HEK293 (cell line): ENCODE measurements around the gene FTO.

Experiments used
- CTCF ChIA-PET: fragments of 350-600 bp; formaldehyde crosslinking; extraction: SDS; loops from one replicate; lab custom pipeline; 2021; ENCODE audit warnings: antibody characterized with exemption; lab: Yijun Ruan, JAX
- POLR2A ChIA-PET: fragments of 300-600 bp; formaldehyde crosslinking; extraction: SDS; loops from one replicate; lab custom pipeline; 2020; ENCODE audit warnings: antibody characterized with exemption, inconsistent platforms; lab: Yijun Ruan, JAX
- H3K27ac ChIP-seq: fragments of 200-500 bp; sonication (Bioruptor generic); 2 replicates; pipeline ENCODE4 v1.5.1; 2014; ENCODE audit warnings: low read depth, low read length, control low read depth, inconsistent platforms; ENCODE audit errors: extremely low read depth
- H3K36me3 ChIP-seq, 2 experiments: fragments of 200-500 bp in 1 of 2; sonication (Bioruptor generic) in 1 of 2; 1 replicate in 1 of 2; 2 replicates in 1 of 2; pipeline ENCODE4 v1.5.1; 2014 to 2017; ENCODE audit warnings: inconsistent platforms in 2 of 2, low read length in 2 of 2; ENCODE audit not compliant: control insufficient read depth in 2 of 2, insufficient read depth in 1 of 2
- H3K4me1 ChIP-seq: fragments of 200-500 bp; sonication (Bioruptor generic); 2 replicates; pipeline ENCODE4 v1.5.1; 2014; ENCODE audit warnings: mild to moderate bottlenecking, low read length, inconsistent platforms; ENCODE audit not compliant: control insufficient read depth, insufficient read depth
- H3K4me3 ChIP-seq: 2 replicates; pipeline ENCODE4 v1.5.1; 2011; ENCODE audit warnings: low read depth, mild to moderate bottlenecking, control low read depth, low read length, moderate library complexity
- H3K9me3 ChIP-seq: fragments of 200-500 bp; sonication (Bioruptor generic); 2 replicates; pipeline ENCODE4 v1.5.1; 2014; ENCODE audit warnings: low read depth, low read length, inconsistent platforms; ENCODE audit not compliant: control insufficient read depth, insufficient read depth
- GLIS1 ChIP-seq: fragments of 450-650 bp; formaldehyde crosslinking; IDR thresholded peaks from 2 replicates; pipeline ENCODE4 v1.5.1; 2016; ENCODE audit warnings: missing biosample characterization, missing genetic modification characterization
- HOXA7 ChIP-seq: sonication (generic); formaldehyde crosslinking; IDR thresholded peaks from 2 replicates; pipeline ENCODE4 v1.8.1; 2022; ENCODE audit warnings: missing genetic modification reagents, borderline replicate concordance
- KLF16 ChIP-seq: fragments of 450-650 bp; formaldehyde crosslinking; IDR thresholded peaks from 2 replicates; pipeline ENCODE4 v1.5.1; 2017; ENCODE audit warnings: missing biosample characterization, missing genetic modification characterization
- MEIS1 ChIP-seq: sonication (generic); formaldehyde crosslinking; IDR thresholded peaks from 2 replicates; pipeline ENCODE4 v1.8.1; 2022; ENCODE audit warnings: missing genetic modification reagents, mild to moderate bottlenecking, borderline replicate concordance
- PRDM2 ChIP-seq: fragments of 450-650 bp; formaldehyde crosslinking; IDR thresholded peaks from 2 replicates; pipeline ENCODE4 v1.5.1; 2016; ENCODE audit warnings: missing biosample characterization, missing genetic modification characterization, borderline replicate concordance
- PRDM4 ChIP-seq: fragments of 450-650 bp; formaldehyde crosslinking; IDR thresholded peaks from 2 replicates; pipeline ENCODE4 v1.5.1; 2017; ENCODE audit warnings: missing biosample characterization, missing genetic modification characterization
- SCRT2 ChIP-seq: fragments of 450-650 bp; formaldehyde crosslinking; IDR thresholded peaks from 2 replicates; pipeline ENCODE4 v1.5.1; 2016; ENCODE audit warnings: missing biosample characterization, missing genetic modification characterization
- TCF7L2 ChIP-seq: IDR thresholded peaks from 2 replicates; pipeline ENCODE4 v1.6.1; 2011; ENCODE audit warnings: low read depth, mild to moderate bottlenecking, inconsistent platforms, low read length, moderate library complexity, borderline replicate concordance
- ZFP37 ChIP-seq: fragments of 450-650 bp; formaldehyde crosslinking; IDR thresholded peaks from 2 replicates; pipeline ENCODE4 v1.5.1; 2016; ENCODE audit warnings: missing biosample characterization, missing genetic modification characterization
- ZNF114 ChIP-seq: fragments of 450-650 bp; formaldehyde crosslinking; IDR thresholded peaks from 2 replicates; pipeline ENCODE4 v1.5.0; 2017; ENCODE audit warnings: missing biosample characterization, missing genetic modification characterization
- ZNF221 ChIP-seq: fragments of 450-650 bp; formaldehyde crosslinking; IDR thresholded peaks from 2 replicates; pipeline ENCODE4 v1.5.1; 2017; ENCODE audit warnings: missing biosample characterization, missing genetic modification characterization, borderline replicate concordance
- ZNF274 ChIP-seq, 2 experiments: fragments of 200-500 bp in 1 of 2; fragments of 450-650 bp in 1 of 2; sonication (Bioruptor generic) in 1 of 2; formaldehyde crosslinking in 1 of 2; IDR thresholded peaks; 2 replicates each; pipeline versions ENCODE4 v1.5.1 to v1.6.1; 2014 to 2016; ENCODE audit warnings: borderline replicate concordance in 1 of 2, inconsistent platforms in 1 of 2, low read length in 1 of 2, missing biosample characterization in 1 of 2, missing genetic modification characterization in 1 of 2
- ZNF366 ChIP-seq: fragments of 450-650 bp; formaldehyde crosslinking; conservative IDR thresholded peaks from 2 replicates; pipeline ENCODE4 v1.5.1; 2016; ENCODE audit warnings: missing biosample characterization, missing genetic modification characterization
- ZNF37A ChIP-seq: fragments of 450-650 bp; IDR thresholded peaks from 2 replicates; pipeline ENCODE4 v1.5.1; 2018; ENCODE audit warnings: missing biosample characterization, missing genetic modification characterization
- ZNF404 ChIP-seq: fragments of 450-650 bp; formaldehyde crosslinking; IDR thresholded peaks from 2 replicates; pipeline ENCODE4 v1.5.1; 2017; ENCODE audit warnings: missing biosample characterization, missing genetic modification characterization
- ZNF600 ChIP-seq: fragments of 450-650 bp; formaldehyde crosslinking; IDR thresholded peaks from 2 replicates; pipeline ENCODE4 v1.5.1; 2016; ENCODE audit warnings: missing biosample characterization, missing genetic modification characterization
- ZNF626 ChIP-seq: fragments of 450-650 bp; sonication (Bioruptor Pico); formaldehyde crosslinking; IDR thresholded peaks from 2 replicates; pipeline ENCODE4 v1.5.1; 2018; ENCODE audit warnings: missing biosample characterization, missing genetic modification characterization, inconsistent platforms
- ZNF670 ChIP-seq: fragments of 450-650 bp; formaldehyde crosslinking; IDR thresholded peaks from 2 replicates; pipeline ENCODE4 v1.5.1; 2016; ENCODE audit warnings: missing biosample characterization, missing genetic modification characterization, low read depth
- ZNF843 ChIP-seq: fragments of 450-650 bp; formaldehyde crosslinking; IDR thresholded peaks from 2 replicates; pipeline ENCODE4 v1.5.1; 2016; ENCODE audit warnings: missing biosample characterization, missing genetic modification characterization
- ZSCAN5A ChIP-seq: fragments of 450-650 bp; formaldehyde crosslinking; IDR thresholded peaks from 2 replicates; pipeline ENCODE4 v1.5.1; 2016; ENCODE audit warnings: missing biosample characterization, missing genetic modification characterization
- TF ChIP-seq, protein P1 (sequence below): fragments of 450-650 bp; formaldehyde crosslinking; IDR thresholded peaks from 2 replicates; pipeline ENCODE4 v1.5.1; 2016; ENCODE audit warnings: missing biosample characterization, missing genetic modification characterization

The FTO gene

GRCh38 chr16:53982631-53983042, 278.7 kb downstream of the FTO start (continued):
- TF ChIP-seq, protein P1, sequence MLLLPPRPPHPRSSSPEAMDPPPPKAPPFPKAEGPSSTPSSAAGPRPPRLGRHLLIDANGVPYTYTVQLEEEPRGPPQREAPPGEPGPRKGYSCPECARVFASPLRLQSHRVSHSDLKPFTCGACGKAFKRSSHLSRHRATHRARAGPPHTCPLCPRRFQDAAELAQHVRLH (tag by site-specific recombination) = no peak
- TF ChIP-seq TCF7L2 (no peak), ZNF37A (tag by site-specific recombination) (no peak), ZNF670 (no peak), PRDM4 (tag by site-specific recombination) (no peak)

DNA sequence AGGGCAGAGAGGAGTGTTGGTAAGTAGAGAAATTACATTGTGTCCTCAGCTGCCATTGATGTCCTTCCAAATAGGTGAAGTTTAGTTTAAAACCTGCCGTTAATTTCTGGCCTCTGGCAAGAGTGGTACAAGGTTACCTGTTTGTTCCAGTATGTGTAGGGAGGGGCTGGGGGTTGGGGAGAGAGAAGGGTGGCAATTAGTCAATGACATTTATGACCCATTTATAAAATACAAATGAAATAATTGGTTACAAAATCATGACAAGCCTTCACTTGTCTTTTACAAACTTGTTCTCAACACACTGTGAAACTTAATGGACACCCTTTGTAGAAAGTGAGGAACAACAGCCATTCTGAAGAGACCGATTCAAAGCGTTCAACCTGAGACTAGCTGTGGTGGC, 281.0 kb downstream of the FTO start:
- TF ChIP-seq ZFP37 (tag by site-specific recombination) = no peak
- CTCF ChIA-PET = no interaction called here
- Histone ChIP-seq H3K36me3 (no peaks in the 10 kb centered on the region), H3K4me1 (no peaks in the 10 kb centered on the region; the same call in 1 of the 2 replicates), H3K4me3 (no peak overlapping the region), H3K9me3 (no peaks in the 10 kb centered on the region), H3K27ac (no peak overlapping the region)
- POLR2A ChIA-PET = no interaction called here

- TF ChIP-seq ZNF600 (tag by site-specific recombination) = no peak
- TF ChIP-seq HOXA7 (CRISPR knock-in tag) = no peak
- TF ChIP-seq ZNF404 = no peak
- TF ChIP-seq ZNF626 (tag by site-specific recombination) = no peak
- TF ChIP-seq ZNF843 (tag by site-specific recombination) = no peak
- TF ChIP-seq, all 188 proteins: peak for 0
- Histone ChIP-seq H3K9me3 (no peaks in the 10 kb centered on the region), H3K4me1 (peaks cover under 1% of the 10 kb centered on the region; the same call in 1 of the 2 replicates), H3K27ac (no peak overlapping the region), H3K36me3 (no peaks in the 10 kb centered on the region), H3K4me3 (no peak overlapping the region)
- POLR2A ChIA-PET = no interaction called here
- CTCF ChIA-PET = interaction anchor here (0.6 kb wide), 1 partner anchor 12 kb away, joined by 3 read pairs; no protein-coding TSS in a partner anchor
Measured at GRCh38 chr16:53985861-53986260, 281.9 kb downstream of the FTO start.

GRCh38 chr16:53986793-53987192, 282.8 kb downstream of the FTO start:
- no peak overlapping the region for H3K4me3 ChIP-seq
- POLR2A ChIA-PET = no interaction called here
- TF ChIP-seq MEIS1 (no peak), ZNF274 (IDR thresholded peaks at IDR 0.05; ENCODE audit: low read length) (no peak), ZNF274 (tag by site-specific recombination; IDR thresholded peaks at IDR 0.05; ENCODE audit: borderline replicate concordance) (no peak), ZNF114 (tag by site-specific recombination) (no peak), ZNF221 (tag by site-specific recombination) (no peak), GLIS1 (tag by site-specific recombination) (no peak), SCRT2 (tag by site-specific recombination) (no peak), ZNF366 (tag by site-specific recombination) (no peak), PRDM2 (tag by site-specific recombination) (no peak), KLF16 (tag by site-specific recombination) (no peak), ZSCAN5A (tag by site-specific recombination) (no peak)

More at GRCh38 chr16:53986793-53987192, 282.8 kb downstream of the FTO start:
- Histone ChIP-seq H3K27ac (no peak overlapping the region), H3K4me1 (peaks cover 6% of the 10 kb centered on the region), H3K36me3 (no peaks in the 10 kb centered on the region), H3K9me3 (no peaks in the 10 kb centered on the region)
- CTCF ChIA-PET = interaction anchor here (0.7 kb wide), 1 partner anchor 138 kb away, joined by 3 read pairs; no protein-coding TSS in a partner anchor
